SH-SY5Y (cell line): Measurements from ENCODE around the gene ZBTB46.

Source experiments
- GATA2 ChIP-seq: IDR thresholded peaks from 2 replicates; pipeline ENCODE4 v1.6.1; 2011; ENCODE audit warnings: mild to moderate bottlenecking, low read depth, low read length
- GATA3 ChIP-seq: IDR thresholded peaks from 2 replicates; pipeline ENCODE4 v1.6.1; 2011; ENCODE audit warnings: low read depth, mild to moderate bottlenecking, low read length, moderate library complexity

GRCh38 chr20:63698739-63699465 is 132.2 kb downstream of the ZBTB46 start:
- TF ChIP-seq GATA3 = no peak
- TF ChIP-seq GATA2 = no peak
